Measurements from ENCODE around the gene RASL11A.

The RASL11A gene

GRCh38 chr13:27302643-27303262 lies 32.1 kb downstream of the RASL11A start:
- no peak for DNase-seq (ENCODE audit: low spot score)
- ChIA-PET CTCF (no interaction called here), POLR2A (ENCODE audit: low non-redundant PET) (no interaction called here)
- no peak overlapping the region for H3K27ac ChIP-seq
- TF ChIP-seq CTCF (conservative IDR thresholded peaks at IDR 0.05; ENCODE audit: low read depth): no peak

- DNase-seq (ENCODE audit: low spot score): no peak
- no peak for TF ChIP-seq CTCF (conservative IDR thresholded peaks at IDR 0.05; ENCODE audit: low read depth)
- POLR2A ChIA-PET (ENCODE audit: low non-redundant PET): no interaction called here
- no peak overlapping the region for H3K27ac ChIP-seq
- CTCF ChIA-PET: interaction anchor here (0.6 kb wide), 1 partner anchor 29 kb away, joined by 3 read pairs; no protein-coding TSS in a partner anchor
Observed at GRCh38 chr13:27304099-27304498, 33.5 kb downstream of the RASL11A start.

GRCh38 chr13:27304611-27305010 lies 34.0 kb downstream of the RASL11A start:
- POLR2A ChIA-PET (ENCODE audit: low non-redundant PET): no interaction called here
- H3K27ac ChIP-seq: no peak overlapping the region
- no peak for DNase-seq (ENCODE audit: low spot score)
- CTCF ChIA-PET: no interaction called here
- no peak for TF ChIP-seq CTCF (conservative IDR thresholded peaks at IDR 0.05; ENCODE audit: low read depth)

- ChIA-PET CTCF (no interaction called here), POLR2A (ENCODE audit: low non-redundant PET) (no interaction called here)
- TF ChIP-seq CTCF (conservative IDR thresholded peaks at IDR 0.05; ENCODE audit: low read depth): no peak
- no peak overlapping the region for H3K27ac ChIP-seq
- no peak for DNase-seq (ENCODE audit: low spot score)
Observed at GRCh38 chr13:27306364-27306763, 35.7 kb downstream of the RASL11A start.

- no peak for DNase-seq (ENCODE audit: low spot score)
- CTCF ChIA-PET: no interaction called here
- H3K27ac ChIP-seq: no peak overlapping the region
- POLR2A ChIA-PET (ENCODE audit: low non-redundant PET): no interaction called here
- TF ChIP-seq CTCF (conservative IDR thresholded peaks at IDR 0.05; ENCODE audit: low read depth): no peak
Observed at GRCh38 chr13:27308941-27309340, 38.3 kb downstream of the RASL11A start.

- CTCF ChIA-PET: interaction anchor here (0.6 kb wide), 1 partner anchor 32 kb away, joined by 3 read pairs; no protein-coding TSS in a partner anchor
- POLR2A ChIA-PET (ENCODE audit: low non-redundant PET): no interaction called here
- DNase-seq (ENCODE audit: low spot score): no peak
- TF ChIP-seq CTCF (conservative IDR thresholded peaks at IDR 0.05; ENCODE audit: low read depth): no peak
- H3K27ac ChIP-seq: no peak overlapping the region
Observed at GRCh38 chr13:27309401-27309958, 38.9 kb downstream of the RASL11A start.
